GM18868 (cell line): ENCODE results near the gene RFX8.
"Not testable (repeated sequence)": the region's sequence is repeated elsewhere in the genome, so short reads cannot be mapped to it uniquely, and the experiment has no call there.

Experiments used
- ATAC-seq: cut with Tn5 transposase; IDR thresholded peaks from one replicate; pipeline ENCODE4 v1.9.1; 2021; ENCODE audit warnings: mild to moderate bottlenecking, moderate library complexity; ENCODE audit not compliant: unreplicated experiment

Gene RFX8

DNA sequence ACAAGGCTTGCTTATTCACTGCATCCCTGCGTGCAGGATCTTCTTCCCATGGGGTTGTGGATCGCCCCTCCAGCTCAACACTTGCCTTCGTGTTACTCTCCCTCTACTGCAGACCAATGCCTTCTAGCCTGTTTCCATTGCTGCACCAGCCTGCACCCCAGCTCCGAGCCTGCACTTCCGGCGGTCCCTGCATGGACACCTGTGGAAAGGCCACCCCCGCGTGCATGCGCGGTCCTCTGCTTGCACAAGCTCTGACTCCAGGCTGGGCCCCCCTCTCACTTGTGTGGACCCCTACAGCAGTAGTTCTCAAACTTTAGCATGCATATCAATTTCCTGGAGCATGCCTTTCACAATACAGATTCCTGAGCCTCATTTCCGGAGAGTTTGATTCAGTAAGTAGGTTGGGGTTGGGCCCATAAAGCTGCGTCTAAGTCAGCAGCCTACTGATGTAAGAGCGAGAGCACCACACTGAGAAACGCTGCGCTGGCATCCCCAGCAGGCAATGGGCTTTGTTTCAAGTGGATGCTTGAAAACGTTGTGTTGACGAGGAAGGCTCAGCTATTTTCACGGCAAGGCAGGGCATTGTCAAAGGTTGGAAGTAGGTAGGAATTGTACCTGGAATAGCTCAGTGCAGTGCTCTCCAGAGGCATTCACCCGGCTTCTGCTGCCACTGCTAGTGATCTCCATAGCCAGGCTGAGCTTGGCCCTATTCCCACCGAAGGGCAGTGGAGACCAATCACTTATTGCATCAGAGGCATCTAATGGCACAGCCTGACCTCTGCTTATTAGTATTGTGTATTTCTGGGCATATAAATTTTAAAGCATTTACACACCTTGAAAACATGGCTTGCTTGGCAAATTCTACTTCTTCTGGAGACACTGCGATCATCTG, 120.2 kb downstream of the RFX8 start:
- ATAC-seq = no peak

DNA sequence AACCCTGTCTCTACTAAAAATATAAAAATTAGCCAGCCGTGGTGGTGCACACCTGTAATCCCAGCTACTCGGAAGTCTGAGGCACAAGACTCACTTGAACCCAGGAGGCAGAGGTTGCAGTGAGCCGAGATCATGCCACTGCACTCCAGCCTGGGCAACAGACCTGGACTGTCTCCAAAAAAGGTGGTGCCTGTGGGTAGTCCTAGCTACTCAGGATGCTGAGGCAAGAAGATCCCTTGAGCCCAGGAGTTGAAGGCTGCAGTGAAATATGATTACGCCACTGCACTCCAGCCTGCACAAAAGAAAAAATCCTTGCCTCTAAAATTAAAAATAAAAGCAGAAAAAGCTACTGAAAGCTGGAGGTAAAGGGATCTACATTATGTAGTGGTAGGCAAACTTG, 122.3 kb downstream of the RFX8 start:
- not testable (repeated sequence) for ATAC-seq

DNA sequence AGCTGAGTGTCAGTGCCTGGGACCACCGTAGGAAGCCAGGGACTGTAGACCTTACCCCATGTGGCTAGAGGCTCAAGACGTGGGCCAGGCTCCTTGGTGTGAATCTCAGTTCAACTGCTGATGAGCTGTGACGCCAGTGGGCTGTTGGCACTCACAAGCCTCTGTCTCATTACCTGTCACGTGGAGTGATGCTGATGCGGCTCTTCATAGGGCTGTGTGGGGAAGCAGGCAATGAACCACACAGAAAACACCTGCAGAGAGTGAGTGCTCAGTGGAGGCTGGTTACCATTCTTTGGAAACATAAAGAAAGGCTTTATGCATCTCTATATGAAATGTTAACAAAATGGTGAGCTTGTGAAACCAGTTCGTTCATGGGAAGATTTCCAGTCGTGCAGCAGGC, 123.7 kb downstream of the RFX8 start:
- ATAC-seq = no peak

DNA sequence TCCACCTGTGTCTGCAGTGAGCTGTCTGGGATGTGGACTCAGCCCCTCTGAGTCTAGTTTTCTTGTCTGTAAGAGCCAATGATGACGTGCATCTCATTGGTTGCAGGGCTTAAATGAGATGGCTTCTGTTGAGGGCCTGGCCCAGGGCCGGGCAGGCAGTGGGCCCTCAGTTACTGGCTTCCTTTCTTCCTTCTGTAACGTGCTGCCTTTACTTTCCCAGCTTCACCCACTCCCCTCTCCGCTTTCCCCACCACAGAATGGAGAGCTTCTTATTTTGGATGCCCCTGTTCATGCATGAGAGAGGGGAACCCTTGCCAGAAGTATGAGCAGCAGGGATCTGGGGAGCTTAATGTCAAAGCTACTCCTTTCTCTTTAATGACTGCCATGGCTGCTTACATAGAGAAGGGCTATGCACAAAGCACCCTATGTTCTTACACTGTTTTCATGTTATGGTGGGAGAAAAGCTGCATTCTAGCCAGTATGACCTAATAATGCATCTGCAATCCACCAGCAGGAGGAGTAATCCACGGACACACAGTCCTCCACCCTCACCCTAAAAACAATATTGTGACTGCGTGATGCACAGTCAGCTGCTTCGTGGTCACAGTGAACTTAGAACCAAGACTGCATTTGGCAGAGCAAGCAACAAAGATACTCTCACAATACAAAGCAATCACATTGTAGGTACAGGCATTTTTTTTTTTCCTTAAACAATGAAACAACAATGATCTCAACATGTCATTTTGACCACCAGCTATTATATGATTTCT, 124.8 kb downstream of the RFX8 start:
- ATAC-seq = no peak

DNA sequence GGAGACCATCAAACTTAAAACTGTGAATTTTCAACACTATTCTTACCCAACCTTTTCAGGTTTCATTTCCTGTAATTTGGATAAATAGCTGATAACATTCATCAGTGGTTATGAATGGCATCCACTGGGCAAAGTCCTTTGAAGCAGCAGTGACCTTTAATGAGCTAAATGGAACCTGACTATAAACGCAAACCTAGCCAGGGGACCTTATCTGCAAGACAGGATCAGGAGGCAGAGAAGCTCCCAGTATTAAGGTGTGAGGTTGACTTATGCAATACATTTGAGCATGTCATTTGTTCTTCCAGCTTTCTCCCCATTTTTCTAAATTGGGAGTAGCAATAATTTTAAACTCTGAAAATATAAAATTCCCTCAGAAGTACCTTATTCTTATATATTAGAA, 126.0 kb downstream of the RFX8 start:
- ATAC-seq = no peak
